GM23248 (cell line): Measurements from ENCODE around the gene RPL36.

Experiments used
- EZH2 ChIP-seq: fragments of 200-600 bp; sonication (generic); IDR thresholded peaks from 2 replicates; pipeline ENCODE4 v1.6.1; 2018; ENCODE audit warnings: antibody characterized with exemption, mild to moderate bottlenecking; ENCODE audit not compliant: insufficient read depth, poor library complexity, severe bottlenecking
- EZH2phosphoT487 ChIP-seq: fragments of 200-600 bp; sonication (generic); IDR thresholded peaks from 2 replicates; pipeline ENCODE4 v1.6.1; 2018; ENCODE audit warnings: antibody characterized with exemption, moderate library complexity, mild to moderate bottlenecking, low read depth; ENCODE audit not compliant: insufficient read depth

- TF ChIP-seq EZH2, result no peak
- TF ChIP-seq EZH2phosphoT487, result no peak
Measured at GRCh38 chr19:5697022-5697889, 7.2 kb downstream of the RPL36 start.
